HG02571 (cell line): ENCODE measurements around the gene SLC9C2.
"Not testable (repeated sequence)": the region's sequence is repeated elsewhere in the genome, so short reads cannot be mapped to it uniquely, and the experiment has no call there.

ENCODE experiments used
- ATAC-seq: cut with Tn5 transposase; IDR thresholded peaks from one replicate; pipeline ENCODE4 v1.9.1; 2021; ENCODE audit warnings: mild to moderate bottlenecking, moderate library complexity; ENCODE audit not compliant: unreplicated experiment

SLC9C2 gene

GRCh38 chr1:173529106-173529505, 73.8 kb downstream of the SLC9C2 start:
- no peak for ATAC-seq

GRCh38 chr1:173527151-173527826, 75.6 kb downstream of the SLC9C2 start:
- no peak for ATAC-seq

- no peak for ATAC-seq
These were observed 76.9 kb downstream of the SLC9C2 start for GRCh38 chr1:173525926-173526325.

- ATAC-seq, result no peak
These were observed 79.5 kb downstream of the SLC9C2 start for GRCh38 chr1:173523329-173523728.

- no peak for ATAC-seq
These were observed 82.1 kb downstream of the SLC9C2 start for GRCh38 chr1:173520799-173521198.

DNA sequence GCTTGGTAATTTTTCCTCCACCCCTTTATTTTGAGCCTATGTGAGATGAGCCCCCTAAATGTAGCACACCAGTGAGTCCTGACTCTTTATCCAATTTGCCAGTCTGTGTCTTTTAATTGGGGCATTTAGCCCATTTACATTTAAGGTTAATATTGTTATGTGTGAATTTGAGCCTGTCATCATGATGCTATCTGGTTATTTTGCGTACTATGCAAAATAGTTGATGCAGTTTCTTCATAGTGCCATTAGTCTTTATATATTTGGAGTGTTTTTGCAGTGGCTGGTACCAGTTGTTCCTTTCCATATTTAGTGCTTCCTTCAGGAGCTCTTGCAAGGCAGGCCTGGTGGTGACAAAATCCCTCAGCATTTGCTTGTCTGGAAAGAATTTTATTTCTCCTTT, 88.4 kb downstream of the SLC9C2 start:
- ATAC-seq, result not testable (repeated sequence)

- ATAC-seq, result no peak
These were observed 93.1 kb downstream of the SLC9C2 start for GRCh38 chr1:173509797-173510196.

- no peak for ATAC-seq
These were observed 94.3 kb downstream of the SLC9C2 start for GRCh38 chr1:173508541-173508940.

- no peak for ATAC-seq
These were observed 95.0 kb downstream of the SLC9C2 start for GRCh38 chr1:173507847-173508209.

- ATAC-seq, result no peak
These were observed 95.5 kb downstream of the SLC9C2 start for GRCh38 chr1:173507205-173507846.

GRCh38 chr1:173506437-173506836, 96.4 kb downstream of the SLC9C2 start:
- no peak for ATAC-seq

- no peak for ATAC-seq
These were observed 97.5 kb downstream of the SLC9C2 start for GRCh38 chr1:173505391-173505790.

DNA sequence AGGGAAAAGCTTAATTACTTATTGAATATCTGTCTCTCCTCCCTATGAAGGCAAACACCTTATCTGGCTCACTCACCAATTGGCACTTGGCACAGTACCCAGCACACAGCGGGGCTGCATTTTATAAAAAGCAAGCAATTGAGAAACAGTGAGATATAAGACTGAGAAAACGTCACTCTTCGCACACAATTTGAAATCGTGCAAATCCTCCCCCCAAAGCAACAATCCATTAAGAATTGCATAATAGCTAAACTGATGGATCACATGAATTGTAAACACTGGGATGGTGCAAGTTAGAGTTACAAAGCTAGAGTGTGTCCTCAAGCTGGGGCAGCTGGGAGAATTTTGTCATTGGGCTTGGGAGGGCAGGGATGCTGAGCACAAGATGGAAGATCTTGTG, 98.6 kb downstream of the SLC9C2 start:
- no peak for ATAC-seq

GRCh38 chr1:173503391-173503790, 99.5 kb downstream of the SLC9C2 start:
- no peak for ATAC-seq

DNA sequence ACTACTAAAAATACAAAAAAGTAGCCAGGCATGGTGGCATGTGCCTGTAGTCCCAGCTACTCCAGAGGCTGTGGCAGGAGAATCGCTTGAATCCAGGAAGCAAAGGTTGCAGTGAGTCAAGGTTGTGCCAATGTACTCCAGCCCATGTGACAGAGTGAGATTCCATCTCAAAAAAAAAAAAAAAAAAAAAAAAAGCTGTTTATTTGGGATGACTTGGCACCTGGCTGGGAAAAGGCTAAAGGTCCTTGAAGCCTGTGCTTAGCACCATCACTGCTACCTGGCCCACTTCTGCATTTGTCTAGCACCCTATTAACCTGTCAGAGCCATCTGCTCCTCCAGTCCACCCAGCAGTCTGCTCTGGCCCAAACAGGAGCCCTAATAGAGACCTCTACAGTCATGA, 100.8 kb downstream of the SLC9C2 start:
- no peak for ATAC-seq

DNA sequence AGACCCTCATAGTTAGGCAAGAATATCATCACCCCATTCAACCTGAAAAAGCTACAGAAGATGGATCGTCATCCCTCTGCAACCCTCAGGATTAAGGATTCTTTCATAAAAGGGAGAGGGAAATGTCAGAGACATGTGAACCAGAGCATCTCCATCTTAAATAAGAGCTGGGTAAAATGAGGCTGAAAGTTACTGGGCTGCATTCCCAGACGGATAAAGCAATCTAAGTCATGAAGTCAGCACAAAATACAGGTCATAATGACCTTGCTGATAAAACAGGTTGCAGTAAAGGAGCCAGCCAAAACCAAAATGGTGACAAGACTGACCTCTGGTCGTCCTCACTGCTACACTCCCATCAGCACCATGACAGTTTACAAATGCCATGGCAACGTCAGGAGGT, 103.1 kb downstream of the SLC9C2 start:
- ATAC-seq, result no peak

GRCh38 chr1:173496757-173497320, 106.0 kb downstream of the SLC9C2 start:
- no peak for ATAC-seq

- ATAC-seq, result no peak
These were observed 107.1 kb downstream of the SLC9C2 start for GRCh38 chr1:173495609-173496267.

DNA sequence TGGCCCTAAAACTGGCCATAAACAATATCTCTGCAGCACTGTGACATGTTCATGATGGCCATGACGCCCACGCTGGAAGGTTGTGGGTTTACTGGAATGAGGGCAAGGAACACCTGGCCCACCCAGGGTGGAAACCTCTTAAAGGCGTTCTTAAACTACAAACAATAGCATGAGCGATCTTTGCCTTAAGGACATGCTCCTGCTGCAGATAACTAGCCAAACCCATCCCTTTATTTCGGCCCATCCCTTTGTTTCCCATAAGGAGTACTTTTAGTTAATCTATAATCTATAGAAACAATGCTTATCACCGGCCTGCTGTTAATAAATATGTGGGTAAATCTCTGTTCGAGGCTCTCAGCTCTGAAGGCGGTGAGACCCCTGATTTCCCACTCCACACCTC, 109.7 kb downstream of the SLC9C2 start:
- not testable (repeated sequence) for ATAC-seq

DNA sequence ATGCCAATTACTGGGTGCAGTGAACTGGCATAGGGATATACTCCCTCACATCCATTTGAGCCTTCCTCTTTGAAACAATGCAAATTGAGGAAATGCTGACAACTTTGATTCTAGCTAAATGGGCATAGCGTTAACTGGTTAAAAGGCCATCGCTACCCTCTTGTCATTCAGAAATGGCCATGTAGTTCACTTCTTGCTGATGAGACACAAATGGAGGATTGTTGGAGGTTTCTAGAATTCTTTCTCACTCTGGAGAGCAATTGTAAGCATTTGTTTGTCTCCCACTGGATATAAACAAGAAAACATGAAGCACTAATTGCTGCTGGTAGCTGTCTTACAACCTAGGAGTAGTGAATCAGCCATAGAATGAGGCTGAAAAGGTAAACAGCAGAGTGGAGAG, 111.4 kb downstream of the SLC9C2 start:
- ATAC-seq, result no peak

DNA sequence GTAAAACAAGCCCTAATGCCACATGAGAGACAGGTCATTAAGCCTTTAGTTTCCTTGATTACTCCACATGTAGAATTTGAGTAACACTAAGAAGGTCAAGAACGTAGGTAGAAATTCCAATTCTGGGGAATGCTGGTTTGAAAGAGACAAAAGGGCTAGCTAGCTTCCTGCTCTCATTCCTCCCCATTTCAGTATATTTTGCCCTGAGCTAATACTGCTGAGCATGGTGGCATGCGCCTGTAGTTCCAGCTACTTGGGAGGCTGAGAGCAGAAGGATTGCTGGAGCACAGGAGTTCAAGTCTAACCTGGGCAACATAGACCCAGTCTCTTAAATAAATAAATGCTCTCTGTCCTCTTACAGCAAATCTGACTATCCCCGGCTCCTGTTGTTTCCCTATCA, 112.9 kb downstream of the SLC9C2 start:
- no peak for ATAC-seq

GRCh38 chr1:173489149-173489600, 113.7 kb downstream of the SLC9C2 start:
- ATAC-seq, result no peak
